Neural crest cell (in vitro differentiated cells): ENCODE results near the gene NDST1. TPM values are rescaled to one million over a fixed set of nuclear protein-coding genes. Genes with fewer than 3 reads are reported as not detected.

Experiments used
- DNase-seq: peaks from one replicate; pipeline ENCODE4 v3.0.0; 2021; ENCODE audit warnings: low read depth, mixed read lengths, low spot score
- H3K27ac Mint-ChIP-seq: one replicate; pipeline ENCODE4 v1.8.0; 2021; ENCODE audit warnings: mild to moderate bottlenecking, mixed read lengths; ENCODE audit not compliant: unreplicated experiment
- H3K27me3 Mint-ChIP-seq: 2 replicates; pipeline ENCODE4 v1.8.0; 2021; ENCODE audit warnings: low read depth, mild to moderate bottlenecking, mixed read lengths
- H3K36me3 Mint-ChIP-seq: 2 replicates; pipeline ENCODE4 v1.8.0; 2021; ENCODE audit warnings: low read depth, mild to moderate bottlenecking, mixed read lengths
- H3K4me1 Mint-ChIP-seq: 2 replicates; pipeline ENCODE4 v1.8.0; 2021; ENCODE audit warnings: mixed read lengths
- H3K4me3 Mint-ChIP-seq: one replicate; pipeline ENCODE4 v1.8.0; 2021; ENCODE audit warnings: mild to moderate bottlenecking, mixed read lengths
- H3K9me3 Mint-ChIP-seq: 2 replicates; pipeline ENCODE4 v1.8.0; 2021; ENCODE audit warnings: mixed read lengths
- CTCF ChIP-seq: fragments of 200-600 bp; sonication (generic); conservative IDR thresholded peaks from 2 replicates; pipeline ENCODE4 v1.5.0; 2021; ENCODE audit warnings: antibody characterized with exemption, mild to moderate bottlenecking
- total RNA-seq: library from RNA; stranded (reverse); gene quantifications from 2 replicates; pipeline ENCODE4 v1.2.1, GENCODE V29; 2021

Gene NDST1
- total RNA-seq, 1 donor from 2014 or later: 112 TPM

- Mint-ChIP-seq H3K4me3 (no peak overlapping the region), H3K27ac (no peak overlapping the region), H3K9me3 (no peaks in the 10 kb centered on the region), H3K4me1 (peaks cover 14% of the 10 kb centered on the region), H3K27me3 (no peaks in the 10 kb centered on the region), H3K36me3 (no peaks in the 10 kb centered on the region)
- TF ChIP-seq CTCF: no peak
- DNase-seq: no peak
Observed at GRCh38 chr5:150599281-150599680, 91.3 kb downstream of the NDST1 start.

GRCh38 chr5:150599917-150600511 is 92.1 kb downstream of the NDST1 start:
- no peak overlapping the region for H3K27ac Mint-ChIP-seq
- H3K27me3 Mint-ChIP-seq: no peaks in the 10 kb centered on the region
- no peaks in the 10 kb centered on the region for H3K9me3 Mint-ChIP-seq
- no peak overlapping the region for H3K4me3 Mint-ChIP-seq
- H3K36me3 Mint-ChIP-seq: no peaks in the 10 kb centered on the region
- no peak for DNase-seq
- no peak for TF ChIP-seq CTCF
- peaks cover 14% of the 10 kb centered on the region for H3K4me1 Mint-ChIP-seq

- H3K27me3 Mint-ChIP-seq: no peaks in the 10 kb centered on the region
- peaks cover 13% of the 10 kb centered on the region for H3K4me1 Mint-ChIP-seq
- H3K9me3 Mint-ChIP-seq: no peaks in the 10 kb centered on the region
- H3K36me3 Mint-ChIP-seq: no peaks in the 10 kb centered on the region
- no peak overlapping the region for H3K27ac Mint-ChIP-seq
- no peak for DNase-seq
- TF ChIP-seq CTCF: no peak
- no peak overlapping the region for H3K4me3 Mint-ChIP-seq
Observed at GRCh38 chr5:150600616-150601490, 92.9 kb downstream of the NDST1 start.

- DNase-seq: no peak
- Mint-ChIP-seq H3K9me3 (no peaks in the 10 kb centered on the region), H3K4me1 (peaks cover 9% of the 10 kb centered on the region), H3K27me3 (no peaks in the 10 kb centered on the region), H3K27ac (no peak overlapping the region), H3K36me3 (no peaks in the 10 kb centered on the region), H3K4me3 (no peak overlapping the region)
- no peak for TF ChIP-seq CTCF
Observed at GRCh38 chr5:150601491-150602345, 93.8 kb downstream of the NDST1 start.

GRCh38 chr5:150603052-150603451 is 95.1 kb downstream of the NDST1 start:
- H3K4me3 Mint-ChIP-seq: no peak overlapping the region
- H3K36me3 Mint-ChIP-seq: no peaks in the 10 kb centered on the region
- no peaks in the 10 kb centered on the region for H3K9me3 Mint-ChIP-seq
- H3K27ac Mint-ChIP-seq: no peak overlapping the region
- H3K27me3 Mint-ChIP-seq: no peaks in the 10 kb centered on the region
- no peak for DNase-seq
- TF ChIP-seq CTCF: no peak
- H3K4me1 Mint-ChIP-seq: peaks cover 9% of the 10 kb centered on the region
